Sigmoid colon (tissue), 4 donors: ENCODE results near the gene BICC1.

ENCODE experiments used
- CTCF ChIP-seq, 4 experiments: fragments of 450-650 bp in 3 of 4; fragments of 200-600 bp in 1 of 4; IDR thresholded peaks; one replicate each; pipeline ENCODE4 v1.5.1; 2016 to 2019; ENCODE audit warnings: antibody characterized with exemption in 4 of 4, mild to moderate bottlenecking in 3 of 4, moderate library complexity in 2 of 4
- EP300 ChIP-seq, 4 donors: sonication (generic); formaldehyde crosslinking; IDR thresholded peaks; one replicate each; pipeline ENCODE4 v1.6.1; 2017; ENCODE audit warnings: antibody characterized with exemption in 4 of 4
- POLR2A ChIP-seq, 2 donors: fragments of 450-650 bp; IDR thresholded peaks; one replicate each; pipeline ENCODE4 v1.6.1; 2016; ENCODE audit warnings: antibody characterized with exemption in 2 of 2, mild to moderate bottlenecking in 2 of 2, moderate library complexity in 2 of 2
- POLR2AphosphoS5 ChIP-seq, 4 donors: sonication (generic); formaldehyde crosslinking; IDR thresholded peaks; one replicate each; pipeline ENCODE4 v1.6.1; 2017; ENCODE audit warnings: antibody characterized with exemption in 4 of 4

DNA sequence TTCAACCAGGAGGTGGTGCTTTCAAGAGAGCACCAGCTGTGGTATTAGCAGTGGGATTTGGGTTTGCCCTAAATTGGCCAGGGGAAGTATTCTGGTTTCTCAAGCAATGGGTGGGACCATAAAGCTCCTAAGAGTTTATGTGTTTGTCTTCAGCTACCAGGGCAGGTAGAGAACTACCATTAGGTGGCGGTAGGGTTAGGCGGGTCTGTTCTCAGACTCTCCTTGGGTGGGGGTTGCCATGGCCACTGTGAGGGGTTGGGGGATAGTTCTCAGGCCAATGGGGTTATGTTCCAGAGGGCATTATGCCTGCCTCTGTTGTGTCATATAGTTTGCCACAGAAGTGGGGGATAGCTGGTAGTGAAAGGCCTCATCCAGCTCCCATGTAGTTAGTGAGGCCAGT lies 47.7 kb upstream of the BICC1 start:
- TF ChIP-seq EP300 (IDR thresholded peaks at IDR 0.05) (no peak), CTCF (IDR thresholded peaks at IDR 0.05) (no peak), POLR2AphosphoS5 (IDR thresholded peaks at IDR 0.05) (no peak), POLR2A (IDR thresholded peaks at IDR 0.05) (no peak)
